KMS-11 (cell line): ENCODE results near the gene LSP1.

Experiments
- H2AFZ ChIP-seq: fragments of 200-600 bp; sonication (generic); 2 replicates; pipeline ENCODE4 v1.6.1; 2016; ENCODE audit warnings: antibody characterized with exemption, mixed run types, low read depth
- H3K27ac ChIP-seq: fragments of 200-600 bp; sonication (generic); 2 replicates; pipeline ENCODE4 v1.6.1; 2016; ENCODE audit warnings: mild to moderate bottlenecking, mixed run types
- H3K27me3 ChIP-seq: fragments of 200-600 bp; sonication (generic); 2 replicates; pipeline ENCODE4 v1.6.1; 2017; ENCODE audit warnings: mild to moderate bottlenecking, low read depth, mixed run types, moderate library complexity; ENCODE audit not compliant: insufficient read depth
- H3K36me3 ChIP-seq: fragments of 200-600 bp; sonication (generic); 2 replicates; pipeline ENCODE4 v1.6.1; 2017; ENCODE audit warnings: mild to moderate bottlenecking, mixed run types; ENCODE audit not compliant: insufficient read depth
- H3K4me1 ChIP-seq: fragments of 200-600 bp; sonication (generic); 2 replicates; pipeline ENCODE4 v1.6.1; 2016; ENCODE audit warnings: mild to moderate bottlenecking, low read depth, mixed run types; ENCODE audit not compliant: poor library complexity, severe bottlenecking
- H3K4me2 ChIP-seq: fragments of 200-600 bp; sonication (generic); 2 replicates; pipeline ENCODE4 v1.7.0; 2016; ENCODE audit warnings: mild to moderate bottlenecking, mixed run types
- H3K4me3 ChIP-seq: fragments of 200-600 bp; sonication (generic); IDR thresholded peaks from 2 replicates; pipeline ENCODE4 v1.6.1; 2017; ENCODE audit warnings: low read depth, low read length, mixed read lengths; ENCODE audit not compliant: insufficient read depth
- H3K79me2 ChIP-seq: fragments of 200-600 bp; sonication (generic); 2 replicates; pipeline ENCODE4 v1.6.1; 2016; ENCODE audit warnings: low read depth, mixed run types; ENCODE audit not compliant: insufficient read depth
- H3K9ac ChIP-seq: fragments of 200-600 bp; sonication (generic); 2 replicates; pipeline ENCODE4 v1.6.1; 2016; ENCODE audit warnings: mild to moderate bottlenecking, mixed run types
- H4K20me1 ChIP-seq: fragments of 200-600 bp; sonication (generic); 2 replicates; pipeline ENCODE4 v1.6.1; 2016; ENCODE audit warnings: mild to moderate bottlenecking, mixed run types; ENCODE audit not compliant: insufficient read depth
- TF ChIP-seq, protein P1 (sequence below): fragments of 200-600 bp; sonication (generic); conservative IDR thresholded peaks from 2 replicates; pipeline ENCODE4 v1.6.1; 2017; ENCODE audit warnings: low read depth, mild to moderate bottlenecking, antibody characterized with exemption, low read length, moderate library complexity, mixed read lengths

The LSP1 gene

GRCh38 chr11:1920128-1920908 lies 67.4 kb downstream of the LSP1 start:
- H3K79me2 ChIP-seq = no peaks in the 10 kb centered on the region
- H3K4me3 ChIP-seq = no peak overlapping the region
- H3K27me3 ChIP-seq = peaks cover 77% of the 10 kb centered on the region
- no peak overlapping the region for H2AFZ ChIP-seq
- H4K20me1 ChIP-seq = no peaks in the 10 kb centered on the region
- no peak overlapping the region for H3K9ac ChIP-seq
- TF ChIP-seq, protein P1, sequence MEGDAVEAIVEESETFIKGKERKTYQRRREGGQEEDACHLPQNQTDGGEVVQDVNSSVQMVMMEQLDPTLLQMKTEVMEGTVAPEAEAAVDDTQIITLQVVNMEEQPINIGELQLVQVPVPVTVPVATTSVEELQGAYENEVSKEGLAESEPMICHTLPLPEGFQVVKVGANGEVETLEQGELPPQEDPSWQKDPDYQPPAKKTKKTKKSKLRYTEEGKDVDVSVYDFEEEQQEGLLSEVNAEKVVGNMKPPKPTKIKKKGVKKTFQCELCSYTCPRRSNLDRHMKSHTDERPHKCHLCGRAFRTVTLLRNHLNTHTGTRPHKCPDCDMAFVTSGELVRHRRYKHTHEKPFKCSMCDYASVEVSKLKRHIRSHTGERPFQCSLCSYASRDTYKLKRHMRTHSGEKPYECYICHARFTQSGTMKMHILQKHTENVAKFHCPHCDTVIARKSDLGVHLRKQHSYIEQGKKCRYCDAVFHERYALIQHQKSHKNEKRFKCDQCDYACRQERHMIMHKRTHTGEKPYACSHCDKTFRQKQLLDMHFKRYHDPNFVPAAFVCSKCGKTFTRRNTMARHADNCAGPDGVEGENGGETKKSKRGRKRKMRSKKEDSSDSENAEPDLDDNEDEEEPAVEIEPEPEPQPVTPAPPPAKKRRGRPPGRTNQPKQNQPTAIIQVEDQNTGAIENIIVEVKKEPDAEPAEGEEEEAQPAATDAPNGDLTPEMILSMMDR = no peak
- no peaks in the 10 kb centered on the region for H3K36me3 ChIP-seq
- H3K4me2 ChIP-seq = no peak overlapping the region
- H3K4me1 ChIP-seq = no peaks in the 10 kb centered on the region
- no peak overlapping the region for H3K27ac ChIP-seq

GRCh38 chr11:1920909-1921573 lies 68.2 kb downstream of the LSP1 start:
- no peak overlapping the region for H3K9ac ChIP-seq

GRCh38 chr11:1921574-1922141 lies 68.8 kb downstream of the LSP1 start:
- Histone ChIP-seq H3K36me3 (no peaks in the 10 kb centered on the region), H3K79me2 (no peaks in the 10 kb centered on the region), H3K9ac (no peak overlapping the region), H3K4me2 (no peak overlapping the region), H3K4me3 (no peak overlapping the region), H4K20me1 (no peaks in the 10 kb centered on the region), H3K4me1 (no peaks in the 10 kb centered on the region), H2AFZ (no peak overlapping the region), H3K27ac (no peak overlapping the region), H3K27me3 (peaks cover 80% of the 10 kb centered on the region)
- TF ChIP-seq, protein P1 = no peak

More at GRCh38 chr11:1920909-1921573, 68.2 kb downstream of the LSP1 start:
- no peaks in the 10 kb centered on the region for H4K20me1 ChIP-seq
- TF ChIP-seq, protein P1 = no peak
- H3K4me3 ChIP-seq = no peak overlapping the region
- H3K36me3 ChIP-seq = no peaks in the 10 kb centered on the region
- no peaks in the 10 kb centered on the region for H3K4me1 ChIP-seq
- H3K27me3 ChIP-seq = peaks cover 80% of the 10 kb centered on the region
- H3K4me2 ChIP-seq = no peak overlapping the region
- no peak overlapping the region for H3K27ac ChIP-seq
- no peaks in the 10 kb centered on the region for H3K79me2 ChIP-seq
- no peak overlapping the region for H2AFZ ChIP-seq

DNA sequence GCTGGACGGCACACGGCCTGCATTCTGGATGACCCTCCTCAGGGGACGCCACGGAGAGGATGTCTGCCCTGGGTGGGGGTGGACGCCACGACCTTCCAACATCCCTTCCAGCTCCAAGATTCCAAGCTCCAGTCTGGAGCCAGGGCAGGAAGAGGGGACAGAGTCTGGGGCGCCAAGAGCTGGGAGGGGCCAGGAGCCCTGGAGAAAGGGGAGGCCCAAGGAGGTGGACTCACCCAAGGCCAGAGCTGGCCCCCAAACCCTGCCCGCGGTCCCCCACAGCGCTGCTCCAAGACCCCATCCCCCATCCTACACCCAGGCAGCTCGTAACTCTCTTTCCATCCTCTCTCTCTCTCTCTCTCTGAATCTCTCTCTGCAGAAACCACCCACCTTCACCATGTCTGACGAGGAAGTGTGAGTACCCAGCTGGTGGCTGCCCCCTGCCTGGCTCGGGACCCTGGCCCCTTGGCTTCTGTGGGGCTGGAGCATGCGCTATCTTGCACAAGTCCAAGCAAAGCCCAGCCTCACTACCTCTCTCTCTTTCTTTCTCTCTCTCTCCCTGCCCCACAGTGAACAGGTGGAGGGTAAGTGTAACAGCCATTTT lies 69.7 kb downstream of the LSP1 start:
- TF ChIP-seq, protein P1 = no peak
- no peak overlapping the region for H3K27ac ChIP-seq
- no peaks in the 10 kb centered on the region for H4K20me1 ChIP-seq
- H3K27me3 ChIP-seq = peaks cover 81% of the 10 kb centered on the region
- H2AFZ ChIP-seq = no peak overlapping the region
- H3K4me2 ChIP-seq = no peak overlapping the region
- H3K4me1 ChIP-seq = no peaks in the 10 kb centered on the region
- H3K36me3 ChIP-seq = no peaks in the 10 kb centered on the region
- H3K9ac ChIP-seq = no peak overlapping the region
- no peak overlapping the region for H3K4me3 ChIP-seq
- no peaks in the 10 kb centered on the region for H3K79me2 ChIP-seq
